ENCODE data around the gene ADORA2A.

- TF ChIP-seq CTCF (IDR thresholded peaks at IDR 0.05) = no peak
- no peak for TF ChIP-seq POLR2A (IDR thresholded peaks at IDR 0.05)
These were observed 27.2 kb upstream of the ADORA2A start for GRCh38 chr22:24400034-24400725.
